NCI-H748 treated with DMSO at 0.1 percent for 48 hours (cell line): Measurements from ENCODE around the gene DAGLB.
A peak's percentile ranks its signal among the peaks of the same experiment; 100 is the strongest.
"Not testable (repeated sequence)": the region's sequence is repeated elsewhere in the genome, so short reads cannot be mapped to it uniquely, and the experiment has no call there.

Experiments
- DNase-seq: peaks from one replicate; lab custom pipeline; 2025; lab: John Stamatoyannopoulos, UW

The DAGLB gene

DNA sequence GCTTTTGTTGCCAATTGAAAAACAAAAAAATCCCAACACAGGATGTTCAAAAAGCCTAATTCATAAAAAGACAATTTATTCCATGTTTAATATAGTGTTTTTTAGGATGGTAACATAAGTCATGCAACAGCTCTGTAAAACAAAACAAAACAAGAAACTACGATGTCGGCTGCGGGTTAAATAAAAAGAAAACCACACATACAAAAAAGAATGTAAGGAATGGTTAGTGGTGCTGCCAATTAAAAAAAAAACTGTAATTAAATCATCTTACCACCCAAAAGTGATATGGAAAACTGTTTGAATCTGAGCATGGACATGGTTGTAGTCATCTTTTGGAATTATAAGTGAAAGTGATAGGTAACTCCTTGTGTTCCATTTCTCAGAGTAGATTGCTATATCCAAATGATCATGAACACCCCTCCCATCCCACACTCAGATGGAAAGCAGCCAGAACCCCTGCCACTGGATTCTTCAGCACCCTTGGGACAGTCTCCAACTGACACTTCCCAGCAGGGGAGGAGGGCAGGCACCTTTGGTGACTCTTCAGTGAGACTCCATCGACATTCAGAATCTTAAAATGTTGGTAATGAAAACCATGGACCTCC, 14.3 kb upstream of the DAGLB start:
- DNase-seq = no peak

DNA sequence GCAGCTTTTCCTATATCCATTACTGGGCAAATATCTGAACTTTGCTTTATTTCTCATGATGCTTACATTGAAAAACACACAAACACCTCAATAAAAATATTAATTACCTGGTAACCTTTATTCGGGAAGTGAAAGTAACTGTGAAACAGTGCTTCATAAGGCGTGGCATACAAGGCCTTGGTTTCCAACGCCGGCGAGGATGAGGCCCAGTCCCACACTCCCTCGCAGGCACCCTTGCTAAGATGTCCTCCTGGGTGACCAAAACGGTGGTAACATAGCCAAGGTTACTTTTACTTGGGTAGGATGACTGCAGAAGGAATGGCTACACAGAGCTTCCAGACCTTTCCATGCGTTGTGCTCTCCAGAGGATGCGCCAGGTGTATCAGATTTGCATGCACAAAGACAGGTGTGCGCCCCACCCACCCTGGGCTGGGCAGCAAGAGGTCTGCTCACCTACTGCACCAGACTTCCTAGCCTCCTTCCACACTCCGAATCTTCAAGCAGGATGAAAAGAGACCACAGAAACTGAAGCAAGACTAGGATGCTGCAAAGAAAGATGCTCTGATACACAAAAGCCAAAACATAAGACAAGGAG, 13.3 kb upstream of the DAGLB start:
- no peak for DNase-seq

DNA sequence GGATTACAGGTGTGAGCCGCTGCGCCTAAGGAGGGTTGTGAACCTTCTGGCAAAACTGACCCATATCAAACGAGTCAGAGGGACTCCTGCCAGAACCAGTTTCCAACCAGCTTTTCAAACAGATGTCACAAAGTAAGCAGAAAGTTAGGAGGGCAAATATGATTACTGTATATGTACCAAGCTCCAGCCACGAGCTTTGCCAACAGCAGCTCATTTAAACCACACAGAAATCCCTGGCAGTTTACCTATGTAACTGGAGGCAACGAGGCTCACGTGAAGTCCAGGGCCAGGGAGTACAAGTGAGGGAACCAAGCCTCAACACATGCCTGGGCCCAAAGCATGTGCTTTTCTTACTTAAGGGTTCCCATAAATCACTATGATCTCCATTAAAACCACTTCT, 12.5 kb upstream of the DAGLB start:
- DNase-seq = no peak

DNA sequence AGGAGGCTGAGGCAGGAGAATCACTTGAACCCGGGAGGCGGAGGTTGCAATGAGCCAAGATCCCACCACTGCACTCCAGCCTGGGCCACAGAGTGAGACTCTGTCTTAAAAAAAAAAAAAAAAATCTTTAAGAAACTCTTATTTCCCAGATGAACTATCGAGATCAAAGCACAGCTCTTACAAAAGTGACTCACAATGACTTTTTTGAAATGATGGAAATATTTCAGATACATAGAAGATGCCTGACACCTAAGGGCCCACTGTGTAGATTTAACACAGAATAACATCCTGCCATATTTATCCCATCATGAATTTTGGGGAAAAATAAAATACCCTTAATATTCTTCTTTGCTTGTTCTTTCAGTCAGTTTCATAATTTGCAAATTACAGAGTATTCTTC, 10.9 kb upstream of the DAGLB start:
- DNase-seq = not testable (repeated sequence)

- DNase-seq = no peak
Observed at GRCh38 chr7:6453734-6454133, 6.0 kb upstream of the DAGLB start.

- no peak for DNase-seq
Observed at GRCh38 chr7:6451224-6451705, 3.5 kb upstream of the DAGLB start.

DNA sequence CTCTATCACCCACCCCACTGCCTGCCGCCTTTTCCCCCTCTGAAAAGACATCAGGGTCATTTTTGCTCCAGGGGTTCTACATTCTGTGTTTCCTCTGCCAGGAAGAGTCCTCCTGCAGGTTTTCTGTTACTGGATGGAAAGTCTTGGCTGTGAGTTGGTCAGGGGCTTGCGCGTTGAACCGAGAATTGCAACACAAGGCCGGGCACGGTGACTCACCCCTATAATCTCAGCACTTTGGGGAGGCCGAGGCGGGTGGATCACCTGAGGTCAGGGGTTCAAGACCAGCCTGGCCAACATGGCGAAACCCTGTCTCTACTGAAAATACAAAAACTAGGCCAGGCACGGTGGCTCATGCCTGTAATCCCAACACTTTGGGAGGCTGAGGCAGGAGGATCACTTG, 2.8 kb upstream of the DAGLB start:
- DNase-seq = not testable (repeated sequence)

DNA sequence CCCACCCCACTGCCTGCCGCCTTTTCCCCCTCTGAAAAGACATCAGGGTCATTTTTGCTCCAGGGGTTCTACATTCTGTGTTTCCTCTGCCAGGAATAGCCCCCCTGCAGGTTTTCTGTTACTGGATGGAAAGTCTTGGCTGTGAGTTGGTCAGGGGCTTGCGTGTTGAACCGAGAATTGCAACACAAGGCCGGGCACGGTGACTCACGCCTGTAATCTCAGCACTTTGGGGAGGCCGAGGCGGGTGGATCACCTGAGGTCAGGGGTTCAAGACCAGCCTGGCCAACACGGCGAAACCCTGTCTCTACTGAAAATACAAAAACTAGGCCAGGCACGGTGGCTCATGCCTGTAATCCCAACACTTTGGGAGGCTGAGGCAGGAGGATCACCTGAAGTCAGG, 2.1 kb upstream of the DAGLB start:
- not testable (repeated sequence) for DNase-seq

DNA sequence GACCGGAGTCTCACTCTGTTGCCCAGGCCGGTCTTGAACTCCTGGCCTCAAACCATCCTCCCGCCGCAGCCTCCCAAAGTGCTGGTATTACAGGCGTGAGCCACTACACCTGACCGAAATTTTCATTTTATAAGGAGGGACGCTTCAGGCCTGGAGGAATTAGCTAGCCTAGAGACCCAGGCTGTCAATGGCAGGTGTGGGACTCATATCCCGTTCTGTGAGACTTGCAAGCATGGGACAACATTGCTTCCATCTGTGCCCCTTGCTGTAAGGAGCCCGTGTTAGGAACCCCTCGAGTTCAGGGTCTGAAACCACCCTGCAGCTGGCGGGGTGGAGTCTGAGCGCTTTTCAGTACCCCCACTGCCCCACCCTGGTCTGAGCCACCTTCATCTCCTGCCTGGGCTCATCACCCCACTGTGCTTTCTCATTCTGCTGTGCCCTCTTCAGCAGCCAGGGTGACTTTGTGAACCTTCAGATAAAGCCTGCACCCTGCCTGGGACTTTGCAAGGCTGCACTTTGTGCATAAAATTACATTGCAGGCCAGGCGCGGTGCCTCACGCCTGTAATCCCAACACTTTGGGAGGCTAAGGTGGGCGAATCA, 1.3 kb upstream of the DAGLB start:
- no peak for DNase-seq

- peak; percentile 49 for DNase-seq
Observed at GRCh38 chr7:6446838-6447580, 745 bp downstream of the DAGLB start.

GRCh38 chr7:6444516-6445269, 3.1 kb downstream of the DAGLB start:
- DNase-seq = no peak

DNA sequence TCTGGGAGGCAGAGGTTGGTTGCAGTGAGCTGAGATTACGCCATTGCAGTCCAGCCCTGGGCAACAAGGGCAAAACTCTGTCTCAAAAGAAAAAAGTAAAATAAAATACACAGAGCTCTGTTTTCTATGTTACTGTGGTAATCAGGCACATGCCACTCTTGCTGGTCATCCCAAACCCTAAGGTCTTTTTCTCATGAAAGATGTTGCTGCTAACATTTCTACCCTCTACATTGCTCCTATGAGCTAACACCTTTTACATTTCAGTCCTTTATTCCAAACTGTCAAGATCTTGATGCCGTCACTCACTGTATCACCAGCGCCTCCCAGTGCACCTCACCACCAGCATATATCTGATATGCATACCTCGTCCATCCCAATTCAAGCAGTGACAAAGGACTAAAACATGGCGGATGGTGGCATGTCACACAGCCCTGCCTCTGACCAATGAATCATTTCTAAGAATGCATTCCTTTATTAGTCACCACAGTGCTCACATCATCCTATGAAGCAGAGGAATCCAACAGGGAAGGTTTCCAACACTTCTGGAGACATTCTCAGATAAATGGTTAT, 4.3 kb downstream of the DAGLB start:
- DNase-seq = no peak

GRCh38 chr7:6442114-6442513, 5.6 kb downstream of the DAGLB start:
- no peak for DNase-seq

GRCh38 chr7:6440381-6440780, 7.4 kb downstream of the DAGLB start:
- no peak for DNase-seq

- DNase-seq = no peak
Observed at GRCh38 chr7:6438427-6438826, 9.3 kb downstream of the DAGLB start.

GRCh38 chr7:6437251-6437650, 10.5 kb downstream of the DAGLB start:
- no peak for DNase-seq

GRCh38 chr7:6436385-6436685, 11.4 kb downstream of the DAGLB start:
- no peak for DNase-seq

GRCh38 chr7:6435486-6436384, 12.0 kb downstream of the DAGLB start:
- peak; percentile 57 for DNase-seq

DNA sequence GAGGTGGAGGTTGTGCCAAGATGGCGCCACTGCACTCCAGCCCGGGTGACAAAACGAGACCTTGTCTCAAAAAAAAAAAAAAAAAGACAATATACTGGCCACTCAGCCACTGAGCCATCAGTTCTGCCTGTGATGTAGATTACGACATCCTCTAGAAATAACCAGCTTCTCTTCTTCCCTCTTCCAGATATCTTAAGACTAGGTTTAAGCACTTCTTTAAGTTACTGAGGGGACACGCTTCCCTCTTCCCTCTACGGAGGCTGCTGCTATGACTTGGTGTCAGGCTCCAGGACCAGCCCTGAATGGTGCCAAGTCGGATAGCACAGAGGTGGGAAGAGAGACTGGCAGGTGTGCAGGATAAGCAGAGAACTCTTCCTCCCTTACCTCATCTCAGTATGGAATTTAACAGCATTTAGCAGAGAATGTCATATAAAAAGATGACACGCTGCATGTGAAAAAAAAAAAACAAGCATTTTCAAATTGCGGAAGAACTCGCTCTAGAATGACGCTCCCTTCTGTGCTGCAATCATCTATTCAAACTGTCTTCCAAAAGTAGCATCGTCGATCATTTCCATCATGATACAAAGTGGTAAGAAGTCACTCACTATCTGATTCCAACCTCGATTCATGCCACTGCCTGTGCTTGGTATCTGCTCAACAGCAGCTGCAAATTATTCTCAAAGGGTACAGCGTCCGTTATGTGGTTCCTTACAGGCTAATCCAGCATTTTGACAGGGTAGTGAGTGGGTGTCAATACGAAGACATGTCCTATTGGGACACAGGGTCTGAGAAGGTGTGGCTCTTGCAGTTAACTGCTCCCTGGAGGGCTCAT, 13.8 kb downstream of the DAGLB start:
- no peak for DNase-seq

DNA sequence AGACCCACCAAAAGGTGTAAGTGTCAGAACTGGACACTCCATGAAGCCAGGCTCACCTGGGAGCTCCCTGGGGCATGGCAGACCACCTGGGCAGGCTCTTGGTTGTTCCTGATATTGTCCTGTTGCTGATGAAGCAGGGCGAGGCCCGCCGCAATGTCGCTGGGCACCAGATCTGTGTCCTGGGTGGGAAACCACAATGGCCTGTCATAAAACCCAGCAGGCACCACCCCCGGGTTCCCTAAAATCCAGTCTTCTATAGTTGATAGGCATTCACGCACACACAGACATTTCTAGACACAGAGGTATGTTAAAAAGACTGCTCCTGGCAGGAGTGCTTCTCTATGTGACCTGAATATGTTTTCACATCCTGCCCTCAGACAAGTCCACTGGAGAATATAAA, 15.0 kb downstream of the DAGLB start:
- no peak for DNase-seq
